KMS-11 (cell line): ENCODE results near the gene YTHDC2.
"Not testable (repeated sequence)": the region's sequence is repeated elsewhere in the genome, so short reads cannot be mapped to it uniquely, and the experiment has no call there.

ENCODE experiments used
- H2AFZ ChIP-seq: fragments of 200-600 bp; sonication (generic); 2 replicates; pipeline ENCODE4 v1.6.1; 2016; ENCODE audit warnings: antibody characterized with exemption, mixed run types, low read depth
- H3K27ac ChIP-seq: fragments of 200-600 bp; sonication (generic); 2 replicates; pipeline ENCODE4 v1.6.1; 2016; ENCODE audit warnings: mild to moderate bottlenecking, mixed run types
- H3K27me3 ChIP-seq: fragments of 200-600 bp; sonication (generic); 2 replicates; pipeline ENCODE4 v1.6.1; 2017; ENCODE audit warnings: mild to moderate bottlenecking, low read depth, mixed run types, moderate library complexity; ENCODE audit not compliant: insufficient read depth
- H3K36me3 ChIP-seq: fragments of 200-600 bp; sonication (generic); 2 replicates; pipeline ENCODE4 v1.6.1; 2017; ENCODE audit warnings: mild to moderate bottlenecking, mixed run types; ENCODE audit not compliant: insufficient read depth
- H3K4me1 ChIP-seq: fragments of 200-600 bp; sonication (generic); 2 replicates; pipeline ENCODE4 v1.6.1; 2016; ENCODE audit warnings: mild to moderate bottlenecking, low read depth, mixed run types; ENCODE audit not compliant: poor library complexity, severe bottlenecking
- H3K4me2 ChIP-seq: fragments of 200-600 bp; sonication (generic); 2 replicates; pipeline ENCODE4 v1.7.0; 2016; ENCODE audit warnings: mild to moderate bottlenecking, mixed run types
- H3K4me3 ChIP-seq: fragments of 200-600 bp; sonication (generic); IDR thresholded peaks from 2 replicates; pipeline ENCODE4 v1.6.1; 2017; ENCODE audit warnings: low read depth, low read length, mixed read lengths; ENCODE audit not compliant: insufficient read depth
- H3K79me2 ChIP-seq: fragments of 200-600 bp; sonication (generic); 2 replicates; pipeline ENCODE4 v1.6.1; 2016; ENCODE audit warnings: low read depth, mixed run types; ENCODE audit not compliant: insufficient read depth
- H3K9ac ChIP-seq: fragments of 200-600 bp; sonication (generic); 2 replicates; pipeline ENCODE4 v1.6.1; 2016; ENCODE audit warnings: mild to moderate bottlenecking, mixed run types
- H4K20me1 ChIP-seq: fragments of 200-600 bp; sonication (generic); 2 replicates; pipeline ENCODE4 v1.6.1; 2016; ENCODE audit warnings: mild to moderate bottlenecking, mixed run types; ENCODE audit not compliant: insufficient read depth
- CTCF ChIP-seq: fragments of 200-600 bp; sonication (generic); conservative IDR thresholded peaks from 2 replicates; pipeline ENCODE4 v1.6.1; 2017; ENCODE audit warnings: low read depth, mild to moderate bottlenecking, antibody characterized with exemption, low read length, moderate library complexity, mixed read lengths

The YTHDC2 gene

GRCh38 chr5:113598150-113598549, 84.7 kb downstream of the YTHDC2 start:
- Histone ChIP-seq H3K36me3 (no peaks in the 10 kb centered on the region), H3K27ac (no peak overlapping the region), H3K79me2 (no peaks in the 10 kb centered on the region), H4K20me1 (no peaks in the 10 kb centered on the region), H3K9ac (no peak overlapping the region), H3K4me3 (no peak overlapping the region), H3K4me2 (no peak overlapping the region), H2AFZ (no peak overlapping the region), H3K27me3 (no peaks in the 10 kb centered on the region), H3K4me1 (no peaks in the 10 kb centered on the region)
- no peak for TF ChIP-seq CTCF

- Histone ChIP-seq H3K27me3 (no peaks in the 10 kb centered on the region), H3K4me3 (no peak overlapping the region), H3K4me2 (no peak overlapping the region), H3K4me1 (no peaks in the 10 kb centered on the region), H3K36me3 (no peaks in the 10 kb centered on the region), H3K9ac (no peak overlapping the region), H4K20me1 (no peaks in the 10 kb centered on the region), H3K27ac (no peak overlapping the region), H3K79me2 (no peaks in the 10 kb centered on the region), H2AFZ (no peak overlapping the region)
- no peak for TF ChIP-seq CTCF
Observed at GRCh38 chr5:113598926-113599325, 85.4 kb downstream of the YTHDC2 start.

- H3K36me3 ChIP-seq = no peaks in the 10 kb centered on the region
- TF ChIP-seq CTCF = no peak
- H3K9ac ChIP-seq = no peak overlapping the region
- no peak overlapping the region for H3K4me2 ChIP-seq
- H4K20me1 ChIP-seq = no peaks in the 10 kb centered on the region
- no peak overlapping the region for H3K4me3 ChIP-seq
- no peaks in the 10 kb centered on the region for H3K27me3 ChIP-seq
- no peak overlapping the region for H3K27ac ChIP-seq
- no peaks in the 10 kb centered on the region for H3K79me2 ChIP-seq
- no peak overlapping the region for H2AFZ ChIP-seq
- no peaks in the 10 kb centered on the region for H3K4me1 ChIP-seq
Observed at GRCh38 chr5:113600255-113600905, 86.9 kb downstream of the YTHDC2 start.

GRCh38 chr5:113601423-113601822, 87.9 kb downstream of the YTHDC2 start:
- no peak overlapping the region for H3K4me3 ChIP-seq
- H3K36me3 ChIP-seq = no peaks in the 10 kb centered on the region
- H3K27me3 ChIP-seq = no peaks in the 10 kb centered on the region
- no peak overlapping the region for H3K4me2 ChIP-seq
- H2AFZ ChIP-seq = no peak overlapping the region
- H3K79me2 ChIP-seq = no peaks in the 10 kb centered on the region
- no peak overlapping the region for H3K27ac ChIP-seq
- H4K20me1 ChIP-seq = no peaks in the 10 kb centered on the region
- no peaks in the 10 kb centered on the region for H3K4me1 ChIP-seq
- no peak for TF ChIP-seq CTCF
- no peak overlapping the region for H3K9ac ChIP-seq

GRCh38 chr5:113603246-113603645, 89.8 kb downstream of the YTHDC2 start:
- H3K9ac ChIP-seq, H3K27ac ChIP-seq, H3K4me2 ChIP-seq, H4K20me1 ChIP-seq, H3K4me3 ChIP-seq, H3K79me2 ChIP-seq, H2AFZ ChIP-seq, H3K36me3 ChIP-seq, H3K4me1 ChIP-seq, H3K27me3 ChIP-seq: not testable (repeated sequence)
